HepG2 (cell line): ENCODE data around the gene ANTKMT. TPM values are rescaled to one million over a fixed set of nuclear protein-coding genes. Genes with fewer than 3 reads are reported as not detected.

ENCODE experiments used
- AGO2 ChIP-seq: fragments of 200-400 bp; formaldehyde crosslinking; optimal IDR thresholded peaks from 2 replicates; pipeline ENCODE3; 2017; ENCODE audit warnings: mild to moderate bottlenecking, low read depth, low read length, moderate library complexity
- KAT7 ChIP-seq: IDR thresholded peaks from 2 replicates; pipeline ENCODE4 v1.6.1; 2018; ENCODE audit warnings: borderline replicate concordance, missing compliant biosample characterization
- MNT ChIP-seq: fragments of 450-650 bp; IDR thresholded peaks from 2 replicates; pipeline ENCODE4 v1.6.1; 2016
- MTA1 ChIP-seq: sonication (generic); formaldehyde crosslinking; IDR thresholded peaks from 2 replicates; pipeline ENCODE4 v1.4.0; 2020; ENCODE audit warnings: missing genetic modification reagents, mild to moderate bottlenecking, borderline replicate concordance
- NR1H2 ChIP-seq: sonication (generic); formaldehyde crosslinking; IDR thresholded peaks from 2 replicates; pipeline ENCODE4 v1.8.1; 2022; ENCODE audit warnings: low read depth, missing genetic modification reagents, borderline replicate concordance
- RFXANK ChIP-seq: IDR thresholded peaks from 2 replicates; pipeline ENCODE4 v1.6.1; 2016
- SAFB2 ChIP-seq: sonication (generic); formaldehyde crosslinking; IDR thresholded peaks from 2 replicates; pipeline ENCODE4 v1.5.1; 2020; ENCODE audit warnings: missing genetic modification reagents, low read depth, mild to moderate bottlenecking, borderline replicate concordance
- SMAD9 ChIP-seq: sonication (generic); formaldehyde crosslinking; IDR thresholded peaks from 2 replicates; pipeline ENCODE4 v1.5.1; 2020; ENCODE audit warnings: mild to moderate bottlenecking, missing genetic modification reagents
- XRCC5 ChIP-seq: fragments of 200-400 bp; formaldehyde crosslinking; optimal IDR thresholded peaks from 2 replicates; pipeline ENCODE3; 2017; ENCODE audit warnings: mild to moderate bottlenecking, low read length
- ZKSCAN8 ChIP-seq: IDR thresholded peaks from 2 replicates; pipeline ENCODE4 v1.6.1; 2016; ENCODE audit warnings: borderline replicate concordance, missing genetic modification reagents, missing compliant biosample characterization
- ZMAT3 ChIP-seq: sonication (generic); formaldehyde crosslinking; conservative IDR thresholded peaks from 2 replicates; pipeline ENCODE4 v1.7.0; 2021; ENCODE audit warnings: missing genetic modification reagents
- ZNF282 ChIP-seq: fragments of 450-650 bp; IDR thresholded peaks from 2 replicates; pipeline ENCODE4 v1.6.1; 2018; ENCODE audit not compliant: partially characterized antibody
- ZNF615 ChIP-seq: sonication (generic); formaldehyde crosslinking; IDR thresholded peaks from 2 replicates; pipeline ENCODE4 v1.5.0; 2020; ENCODE audit warnings: mild to moderate bottlenecking, missing genetic modification reagents, borderline replicate concordance
- ZSCAN12 ChIP-seq: sonication (generic); formaldehyde crosslinking; IDR thresholded peaks from 2 replicates; pipeline ENCODE4 v1.9.0; 2021; ENCODE audit warnings: mild to moderate bottlenecking, missing genetic modification reagents
- polyA plus RNA-seq, 8 experiments: library from polyadenylated mRNA; depleted of rRNA in 3 of 8; stranded (reverse) in 7 of 8; unstranded in 1 of 8; fragments of >200 nt; fragmentation: Illumina TruSeq in 4 of 8; extraction: Trizol in 4 of 8; gene quantifications; 2 replicates each; pipeline versions ENCODE4 v1.2.1 to v1.2.3, GENCODE V29; 2011 to 2016; ENCODE audit warnings: low read depth in 4 of 8, missing spikeins in 1 of 8, mixed read lengths in 1 of 8; ENCODE audit not compliant: insufficient read depth in 1 of 8
- total RNA-seq, 5 experiments: library from RNA; depleted of rRNA; stranded (reverse); fragments of >200 nt; fragmentation: Illumina TruSeq; extraction: Trizol; gene quantifications; 2 replicates each; pipeline ENCODE4 v1.2.3, GENCODE V29; 2016; ENCODE audit warnings: low read depth in 1 of 5
- TF ChIP-seq, protein P1 (sequence below): sonication (generic); formaldehyde crosslinking; IDR thresholded peaks from 2 replicates; pipeline ENCODE4 v1.4.0; 2020; ENCODE audit warnings: mild to moderate bottlenecking, missing genetic modification reagents, borderline replicate concordance
- TF ChIP-seq, protein P2 (sequence below): sonication (generic); formaldehyde crosslinking; IDR thresholded peaks from 2 replicates; pipeline ENCODE4 v1.5.0; 2020; ENCODE audit warnings: mild to moderate bottlenecking, missing genetic modification reagents, borderline replicate concordance
- TF ChIP-seq, protein P3 (sequence below): sonication (generic); formaldehyde crosslinking; IDR thresholded peaks from 2 replicates; pipeline ENCODE4 v1.4.0; 2020; ENCODE audit warnings: mild to moderate bottlenecking, missing genetic modification reagents

Gene ANTKMT
- total and polyA plus RNA-seq, 2 of the 13 experiments (the other 11 are each of a cell fraction or from before 2014, with no cell fraction given) = 7.5 to 47.8 TPM

- TF ChIP-seq, protein P1, sequence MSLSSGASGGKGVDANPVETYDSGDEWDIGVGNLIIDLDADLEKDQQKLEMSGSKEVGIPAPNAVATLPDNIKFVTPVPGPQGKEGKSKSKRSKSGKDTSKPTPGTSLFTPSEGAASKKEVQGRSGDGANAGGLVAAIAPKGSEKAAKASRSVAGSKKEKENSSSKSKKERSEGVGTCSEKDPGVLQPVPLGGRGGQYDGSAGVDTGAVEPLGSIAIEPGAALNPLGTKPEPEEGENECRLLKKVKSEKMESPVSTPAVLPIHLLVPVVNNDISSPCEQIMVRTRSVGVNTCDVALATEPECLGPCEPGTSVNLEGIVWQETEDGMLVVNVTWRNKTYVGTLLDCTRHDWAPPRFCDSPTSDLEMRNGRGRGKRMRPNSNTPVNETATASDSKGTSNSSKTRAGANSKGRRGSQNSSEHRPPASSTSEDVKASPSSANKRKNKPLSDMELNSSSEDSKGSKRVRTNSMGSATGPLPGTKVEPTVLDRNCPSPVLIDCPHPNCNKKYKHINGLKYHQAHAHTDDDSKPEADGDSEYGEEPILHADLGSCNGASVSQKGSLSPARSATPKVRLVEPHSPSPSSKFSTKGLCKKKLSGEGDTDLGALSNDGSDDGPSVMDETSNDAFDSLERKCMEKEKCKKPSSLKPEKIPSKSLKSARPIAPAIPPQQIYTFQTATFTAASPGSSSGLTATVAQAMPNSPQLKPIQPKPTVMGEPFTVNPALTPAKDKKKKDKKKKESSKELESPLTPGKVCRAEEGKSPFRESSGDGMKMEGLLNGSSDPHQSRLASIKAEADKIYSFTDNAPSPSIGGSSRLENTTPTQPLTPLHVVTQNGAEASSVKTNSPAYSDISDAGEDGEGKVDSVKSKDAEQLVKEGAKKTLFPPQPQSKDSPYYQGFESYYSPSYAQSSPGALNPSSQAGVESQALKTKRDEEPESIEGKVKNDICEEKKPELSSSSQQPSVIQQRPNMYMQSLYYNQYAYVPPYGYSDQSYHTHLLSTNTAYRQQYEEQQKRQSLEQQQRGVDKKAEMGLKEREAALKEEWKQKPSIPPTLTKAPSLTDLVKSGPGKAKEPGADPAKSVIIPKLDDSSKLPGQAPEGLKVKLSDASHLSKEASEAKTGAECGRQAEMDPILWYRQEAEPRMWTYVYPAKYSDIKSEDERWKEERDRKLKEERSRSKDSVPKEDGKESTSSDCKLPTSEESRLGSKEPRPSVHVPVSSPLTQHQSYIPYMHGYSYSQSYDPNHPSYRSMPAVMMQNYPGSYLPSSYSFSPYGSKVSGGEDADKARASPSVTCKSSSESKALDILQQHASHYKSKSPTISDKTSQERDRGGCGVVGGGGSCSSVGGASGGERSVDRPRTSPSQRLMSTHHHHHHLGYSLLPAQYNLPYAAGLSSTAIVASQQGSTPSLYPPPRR (CRISPR knock-in tag) = 0 out of 2 replicates have a peak, but pooled peaks have one; percentile 46
- TF ChIP-seq SMAD9 (CRISPR knock-in tag) (0 out of 2 replicates have a peak, but pooled peaks have one; percentile 29), RFXANK (CRISPR knock-in tag) (no peak), AGO2 (peak; percentile 14), MTA1 (CRISPR knock-in tag) (peak; percentile 12; the same call in 1 of the 2 replicates), NR1H2 (CRISPR knock-in tag) (no peak), ZNF282 (no peak), ZNF615 (CRISPR knock-in tag) (no peak), ZSCAN12 (CRISPR knock-in tag) (no peak), XRCC5 (no peak), MNT (no peak), ZKSCAN8 (CRISPR knock-in tag) (no peak), SAFB2 (CRISPR knock-in tag) (peak; percentile 60; the same call in 1 of the 2 replicates), KAT7 (CRISPR knock-in tag) (no peak), ZMAT3 (CRISPR knock-in tag) (0 out of 2 replicates have a peak, but pooled peaks have one; percentile 32)
- TF ChIP-seq, protein P2, sequence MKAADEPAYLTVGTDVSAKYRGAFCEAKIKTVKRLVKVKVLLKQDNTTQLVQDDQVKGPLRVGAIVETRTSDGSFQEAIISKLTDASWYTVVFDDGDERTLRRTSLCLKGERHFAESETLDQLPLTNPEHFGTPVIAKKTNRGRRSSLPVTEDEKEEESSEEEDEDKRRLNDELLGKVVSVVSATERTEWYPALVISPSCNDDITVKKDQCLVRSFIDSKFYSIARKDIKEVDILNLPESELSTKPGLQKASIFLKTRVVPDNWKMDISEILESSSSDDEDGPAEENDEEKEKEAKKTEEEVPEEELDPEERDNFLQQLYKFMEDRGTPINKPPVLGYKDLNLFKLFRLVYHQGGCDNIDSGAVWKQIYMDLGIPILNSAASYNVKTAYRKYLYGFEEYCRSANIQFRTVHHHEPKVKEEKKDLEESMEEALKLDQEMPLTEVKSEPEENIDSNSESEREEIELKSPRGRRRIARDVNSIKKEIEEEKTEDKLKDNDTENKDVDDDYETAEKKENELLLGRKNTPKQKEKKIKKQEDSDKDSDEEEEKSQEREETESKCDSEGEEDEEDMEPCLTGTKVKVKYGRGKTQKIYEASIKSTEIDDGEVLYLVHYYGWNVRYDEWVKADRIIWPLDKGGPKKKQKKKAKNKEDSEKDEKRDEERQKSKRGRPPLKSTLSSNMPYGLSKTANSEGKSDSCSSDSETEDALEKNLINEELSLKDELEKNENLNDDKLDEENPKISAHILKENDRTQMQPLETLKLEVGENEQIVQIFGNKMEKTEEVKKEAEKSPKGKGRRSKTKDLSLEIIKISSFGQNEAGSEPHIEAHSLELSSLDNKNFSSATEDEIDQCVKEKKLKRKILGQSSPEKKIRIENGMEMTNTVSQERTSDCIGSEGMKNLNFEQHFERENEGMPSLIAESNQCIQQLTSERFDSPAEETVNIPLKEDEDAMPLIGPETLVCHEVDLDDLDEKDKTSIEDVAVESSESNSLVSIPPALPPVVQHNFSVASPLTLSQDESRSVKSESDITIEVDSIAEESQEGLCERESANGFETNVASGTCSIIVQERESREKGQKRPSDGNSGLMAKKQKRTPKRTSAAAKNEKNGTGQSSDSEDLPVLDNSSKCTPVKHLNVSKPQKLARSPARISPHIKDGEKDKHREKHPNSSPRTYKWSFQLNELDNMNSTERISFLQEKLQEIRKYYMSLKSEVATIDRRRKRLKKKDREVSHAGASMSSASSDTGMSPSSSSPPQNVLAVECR = peak; percentile 78; the same call in 1 of the 2 replicates
- TF ChIP-seq, protein P3, sequence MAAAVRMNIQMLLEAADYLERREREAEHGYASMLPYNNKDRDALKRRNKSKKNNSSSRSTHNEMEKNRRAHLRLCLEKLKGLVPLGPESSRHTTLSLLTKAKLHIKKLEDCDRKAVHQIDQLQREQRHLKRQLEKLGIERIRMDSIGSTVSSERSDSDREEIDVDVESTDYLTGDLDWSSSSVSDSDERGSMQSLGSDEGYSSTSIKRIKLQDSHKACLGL = peak; percentile 81
Measured at GRCh38 chr16:720990-721764, at the start of gene ANTKMT (continued).
